GM19099 (cell line): ENCODE measurements around the gene SIK3.

Experiments
- POLR2A ChIP-seq: IDR thresholded peaks from 3 replicates; pipeline ENCODE4 v1.6.1; 2011; ENCODE audit warnings: low read depth; ENCODE audit not compliant: insufficient read length; ENCODE audit errors: extremely low read depth

SIK3 gene

DNA sequence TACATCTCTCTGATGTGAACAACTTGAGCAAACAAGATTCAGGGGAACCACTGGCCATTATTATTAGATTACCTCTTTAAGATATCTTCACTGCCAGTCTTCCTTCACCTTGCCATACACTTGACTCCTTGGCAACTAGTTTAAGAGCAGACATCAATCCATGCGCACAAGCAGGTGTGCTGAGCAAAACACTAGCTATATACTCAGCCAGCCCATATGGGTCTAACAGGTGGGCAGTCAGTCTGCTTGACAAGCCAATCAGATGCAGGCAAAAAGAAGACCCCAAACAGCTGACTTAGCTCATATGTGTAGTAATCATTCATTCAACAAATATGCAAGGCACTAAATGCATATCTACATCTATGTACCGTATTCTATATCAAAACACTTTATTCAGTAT lies 101.2 kb downstream of the SIK3 start:
- TF ChIP-seq POLR2A, result no peak

GRCh38 chr11:116994195-116994594 lies 104.0 kb downstream of the SIK3 start:
- TF ChIP-seq POLR2A, result no peak

- no peak for TF ChIP-seq POLR2A
These were observed 104.6 kb downstream of the SIK3 start for GRCh38 chr11:116993599-116993998.

DNA sequence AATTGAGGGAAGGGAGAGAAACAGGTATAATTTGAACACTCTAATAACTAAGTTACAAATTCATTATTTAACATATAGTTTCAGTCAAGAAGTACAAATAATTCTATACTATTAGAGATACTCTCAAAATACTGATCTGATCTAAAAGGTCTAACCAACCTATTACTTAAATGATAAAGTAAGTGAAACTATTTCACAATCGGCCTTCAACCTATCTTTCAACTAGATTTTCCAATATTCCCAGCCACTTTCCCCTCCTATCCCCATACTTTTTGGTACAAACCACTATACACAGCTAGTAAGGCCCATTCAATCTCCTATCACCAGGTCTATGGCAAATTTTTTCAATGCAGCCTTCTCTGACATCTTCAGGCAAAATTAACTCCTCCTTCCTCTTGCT lies 106.7 kb downstream of the SIK3 start:
- TF ChIP-seq POLR2A, result no peak

DNA sequence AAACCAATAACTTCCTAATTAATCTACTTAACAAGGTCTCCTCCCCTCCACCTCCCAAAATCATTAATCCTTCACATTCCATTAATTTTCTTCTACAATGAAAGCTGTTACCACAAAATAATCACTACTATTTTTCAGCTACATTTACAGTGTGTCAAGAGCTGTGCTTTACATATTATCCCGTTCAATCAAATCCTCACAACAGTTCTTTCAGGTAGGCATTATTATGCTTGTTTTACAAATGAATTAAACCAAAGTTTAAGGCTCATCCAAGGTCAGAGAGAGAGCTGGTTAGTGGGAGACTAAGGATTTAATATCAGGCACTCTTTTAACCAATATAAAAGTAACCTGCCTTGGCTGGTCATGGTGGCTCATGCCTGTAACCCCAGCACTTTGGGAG lies 107.4 kb downstream of the SIK3 start:
- no peak for TF ChIP-seq POLR2A

DNA sequence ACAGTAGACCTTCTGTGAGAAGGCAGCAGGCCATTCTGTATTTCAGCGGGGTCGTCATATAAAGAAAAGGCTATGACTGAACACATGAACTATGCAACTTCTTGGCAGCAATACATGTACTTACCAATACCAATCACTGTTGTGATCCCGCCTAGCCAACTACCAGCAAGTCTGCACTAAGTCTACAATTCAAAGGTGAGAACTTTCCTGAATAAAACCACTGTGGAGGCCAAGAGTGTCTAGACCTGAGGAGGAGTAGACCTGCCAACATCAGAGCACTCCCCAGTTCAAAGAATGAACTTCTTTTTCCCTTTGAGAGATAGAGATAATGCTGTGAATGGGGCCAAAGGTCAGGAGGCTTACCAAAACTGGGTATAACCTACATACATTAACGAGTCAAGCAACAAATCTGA lies 108.2 kb downstream of the SIK3 start:
- no peak for TF ChIP-seq POLR2A

- no peak for TF ChIP-seq POLR2A
These were observed 109.0 kb downstream of the SIK3 start for GRCh38 chr11:116989184-116989583.

- TF ChIP-seq POLR2A, result no peak
These were observed 111.6 kb downstream of the SIK3 start for GRCh38 chr11:116986521-116987105.

GRCh38 chr11:116984589-116984988 lies 113.6 kb downstream of the SIK3 start:
- no peak for TF ChIP-seq POLR2A

DNA sequence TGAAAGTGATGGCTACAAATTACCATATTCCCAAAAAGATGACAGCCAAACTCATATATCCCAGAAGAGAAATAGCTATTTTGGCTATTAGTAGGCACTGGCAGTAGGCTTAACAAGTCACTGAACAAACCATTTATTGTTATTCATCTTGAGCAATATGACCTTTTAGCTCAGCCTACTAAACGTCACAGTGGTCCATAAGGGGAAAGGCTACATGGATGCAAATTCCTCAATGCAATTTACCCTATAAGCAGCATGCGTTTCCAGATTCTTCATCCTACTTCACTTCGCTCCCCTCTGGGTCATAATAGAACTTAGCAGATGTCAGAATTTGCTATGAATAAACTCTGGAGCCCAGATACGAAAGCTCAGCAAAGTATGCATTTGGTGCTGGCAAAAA lies 114.0 kb downstream of the SIK3 start:
- no peak for TF ChIP-seq POLR2A

DNA sequence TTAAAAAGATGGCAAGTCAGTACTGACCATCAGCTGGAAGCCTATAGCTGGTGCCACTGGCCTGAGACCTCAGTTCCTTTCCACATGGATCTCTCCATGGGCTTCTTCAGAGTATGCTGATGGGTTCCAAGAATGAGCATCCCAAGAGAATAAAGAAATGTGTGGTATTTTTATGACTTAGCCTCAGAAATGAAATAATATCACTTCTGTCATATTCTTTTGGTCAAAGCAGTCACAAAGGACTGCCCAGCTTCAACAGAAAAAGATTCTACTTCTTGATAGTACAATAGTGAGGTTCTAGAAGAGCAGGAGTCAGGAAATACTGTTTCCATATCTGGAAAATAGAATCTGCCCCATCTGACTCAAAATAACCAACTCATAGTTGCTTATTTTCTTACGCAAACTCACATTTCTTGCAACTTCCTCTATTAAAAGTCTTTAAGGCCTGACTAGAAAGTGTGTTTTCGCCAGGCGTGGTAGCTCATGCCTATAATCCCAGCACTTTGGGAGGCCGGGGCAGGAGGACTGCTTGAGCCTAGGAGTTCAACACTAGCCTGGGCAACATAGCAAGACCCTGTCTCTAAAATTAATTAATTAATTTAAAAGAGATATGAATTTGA lies 116.9 kb downstream of the SIK3 start:
- TF ChIP-seq POLR2A, result no peak

GRCh38 chr11:116980136-116980793 lies 118.0 kb downstream of the SIK3 start:
- TF ChIP-seq POLR2A, result no peak

DNA sequence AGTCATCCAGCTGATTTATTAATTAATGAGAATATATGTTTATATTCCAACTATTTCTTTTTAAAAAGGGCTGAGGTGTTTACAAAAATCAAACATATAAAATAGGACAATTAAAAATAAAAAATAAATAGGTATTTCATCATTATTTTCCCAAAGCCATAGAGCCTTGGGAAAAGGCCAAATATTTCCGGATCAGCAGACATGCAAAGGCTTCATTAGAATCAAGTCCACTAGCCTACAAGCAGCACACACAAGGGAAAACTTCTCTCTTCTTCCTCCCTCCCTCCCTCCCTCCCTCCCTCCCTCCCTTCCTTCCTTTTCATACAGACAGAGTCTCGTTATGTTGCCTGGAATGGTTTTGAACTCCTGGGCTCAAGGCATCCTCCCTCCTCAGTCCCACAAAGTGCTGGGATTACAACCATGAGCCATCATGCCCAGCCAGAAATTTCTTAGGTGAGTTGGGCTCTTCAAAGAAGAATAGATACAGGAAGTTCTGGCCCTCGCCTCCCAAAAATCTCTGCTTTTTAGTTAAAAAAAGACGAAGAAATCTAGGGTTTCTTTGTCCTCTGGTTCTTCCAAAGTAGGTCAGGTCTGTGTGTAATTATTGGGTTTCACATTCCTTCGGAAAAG lies 121.2 kb downstream of the SIK3 start:
- TF ChIP-seq POLR2A, result no peak

DNA sequence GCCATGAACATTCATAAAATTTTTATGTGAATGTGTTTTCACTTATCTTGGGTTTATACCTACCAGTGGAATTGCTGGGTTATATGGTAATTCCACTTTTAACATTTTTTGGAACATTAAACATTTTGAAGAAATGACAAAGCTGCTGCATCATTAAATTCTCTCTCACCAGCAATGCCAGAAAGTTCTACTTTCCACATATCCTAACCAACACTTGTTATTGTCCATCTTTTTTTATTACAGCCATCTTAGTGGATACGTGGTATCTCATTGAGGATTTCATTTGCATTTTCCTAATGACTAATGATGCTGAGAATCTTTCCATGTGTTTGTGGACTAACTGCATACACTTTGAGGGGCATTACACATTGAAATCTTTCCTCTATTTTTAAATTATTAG lies 122.6 kb downstream of the SIK3 start:
- TF ChIP-seq POLR2A, result no peak

DNA sequence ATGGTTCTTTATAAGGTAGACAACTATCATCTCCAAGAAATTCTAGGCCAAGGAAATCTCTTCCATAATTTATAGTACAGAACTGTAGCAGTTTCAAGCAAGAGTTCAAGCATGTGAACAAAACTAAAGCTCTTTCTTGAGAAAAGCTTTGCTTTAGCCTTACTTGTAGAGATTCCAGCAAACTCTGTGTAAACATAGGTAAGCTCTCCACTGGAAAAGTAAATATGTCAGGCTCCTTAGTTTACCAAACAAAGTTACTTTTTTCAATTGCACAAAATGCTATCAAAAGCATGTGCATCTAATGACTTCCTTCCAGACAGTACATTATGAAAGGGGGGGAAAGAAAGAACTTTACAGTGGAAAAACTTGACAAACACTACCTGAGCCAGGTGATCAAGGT lies 125.0 kb downstream of the SIK3 start:
- TF ChIP-seq POLR2A, result no peak

GRCh38 chr11:116972691-116973090 lies 125.5 kb downstream of the SIK3 start:
- TF ChIP-seq POLR2A, result no peak
